Activated naive CD8-positive, alpha-beta T cell treated with anti-CD3 and anti-CD28 coated beads for 36 hours (primary cell): ENCODE measurements around the gene SCAF1. TPM values are rescaled to one million over a fixed set of nuclear protein-coding genes. Genes with fewer than 3 reads are reported as not detected.
"Not testable (repeated sequence)": the region's sequence is repeated elsewhere in the genome, so short reads cannot be mapped to it uniquely, and the experiment has no call there.

ENCODE experiments used
- DNase-seq: peaks from one replicate; pipeline ENCODE4 v3.0.0; 2021
- H3K27ac Mint-ChIP-seq: one replicate; pipeline ENCODE4 v1.8.0; 2022; ENCODE audit warnings: mild to moderate bottlenecking, moderate library complexity, mixed read lengths
- H3K27me3 Mint-ChIP-seq: one replicate; pipeline ENCODE4 v1.8.0; 2022; ENCODE audit warnings: mild to moderate bottlenecking, mixed read lengths
- H3K36me3 Mint-ChIP-seq: one replicate; pipeline ENCODE4 v1.8.0; 2021; ENCODE audit warnings: mild to moderate bottlenecking, mixed read lengths
- H3K4me1 Mint-ChIP-seq: one replicate; pipeline ENCODE4 v1.8.0; 2021; ENCODE audit warnings: mixed read lengths
- H3K4me3 Mint-ChIP-seq: one replicate; pipeline ENCODE4 v1.8.0; 2022; ENCODE audit warnings: mild to moderate bottlenecking, moderate library complexity, mixed read lengths
- H3K9me3 Mint-ChIP-seq: one replicate; pipeline ENCODE4 v1.8.0; 2022; ENCODE audit warnings: mixed read lengths
- total RNA-seq, 2 experiments: library from RNA; stranded (reverse); gene quantifications; one replicate each; pipeline ENCODE4 v1.2.3, GENCODE V29; 2021

Gene SCAF1
- total RNA-seq, 2 experiments from 2014 or later = 58.9 to 62.2 TPM

- no peaks in the 10 kb centered on the region for H3K27me3 Mint-ChIP-seq
- H3K36me3 Mint-ChIP-seq = peaks cover 10% of the 10 kb centered on the region
- no peak for DNase-seq
- H3K27ac Mint-ChIP-seq = no peak overlapping the region
- peaks cover 2% of the 10 kb centered on the region for H3K4me1 Mint-ChIP-seq
- H3K9me3 Mint-ChIP-seq = no peaks in the 10 kb centered on the region
- no peak overlapping the region for H3K4me3 Mint-ChIP-seq
Observed at GRCh38 chr19:49605605-49606004, 36.4 kb upstream of the SCAF1 start.

GRCh38 chr19:49609499-49610092 is 32.4 kb upstream of the SCAF1 start:
- H3K9me3 Mint-ChIP-seq = no peaks in the 10 kb centered on the region
- H3K36me3 Mint-ChIP-seq = peaks cover 11% of the 10 kb centered on the region
- H3K27me3 Mint-ChIP-seq = no peaks in the 10 kb centered on the region
- H3K4me3 Mint-ChIP-seq = no peak overlapping the region
- peaks cover 16% of the 10 kb centered on the region for H3K4me1 Mint-ChIP-seq
- no peak for DNase-seq
- no peak overlapping the region for H3K27ac Mint-ChIP-seq

DNA sequence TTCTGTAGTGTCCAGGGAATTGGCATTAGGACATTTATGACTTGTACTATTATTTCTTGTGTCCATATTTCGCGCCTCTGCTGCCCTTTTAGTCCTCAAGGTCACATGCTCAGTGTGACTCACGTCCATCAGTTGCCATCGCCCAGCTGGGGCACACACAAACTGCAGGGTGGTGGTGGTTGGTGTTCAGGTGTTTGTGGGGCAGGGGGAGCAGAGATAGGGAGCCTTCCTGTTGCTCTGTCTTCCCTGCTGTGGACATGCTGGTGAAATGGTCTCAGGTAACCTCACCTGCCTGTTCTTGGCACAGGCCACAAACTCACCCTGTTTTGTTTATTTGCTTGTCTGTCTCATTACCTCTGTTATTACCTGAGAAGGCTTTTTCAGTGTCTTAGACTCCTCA is 28.6 kb upstream of the SCAF1 start:
- peak overlapping the region; percentile 56 for H3K27ac Mint-ChIP-seq
- no peaks in the 10 kb centered on the region for H3K9me3 Mint-ChIP-seq
- H3K4me3 Mint-ChIP-seq = no peak overlapping the region
- no peak for DNase-seq
- H3K36me3 Mint-ChIP-seq = peaks cover 27% of the 10 kb centered on the region
- H3K4me1 Mint-ChIP-seq = peaks cover 16% of the 10 kb centered on the region
- H3K27me3 Mint-ChIP-seq = no peaks in the 10 kb centered on the region

DNA sequence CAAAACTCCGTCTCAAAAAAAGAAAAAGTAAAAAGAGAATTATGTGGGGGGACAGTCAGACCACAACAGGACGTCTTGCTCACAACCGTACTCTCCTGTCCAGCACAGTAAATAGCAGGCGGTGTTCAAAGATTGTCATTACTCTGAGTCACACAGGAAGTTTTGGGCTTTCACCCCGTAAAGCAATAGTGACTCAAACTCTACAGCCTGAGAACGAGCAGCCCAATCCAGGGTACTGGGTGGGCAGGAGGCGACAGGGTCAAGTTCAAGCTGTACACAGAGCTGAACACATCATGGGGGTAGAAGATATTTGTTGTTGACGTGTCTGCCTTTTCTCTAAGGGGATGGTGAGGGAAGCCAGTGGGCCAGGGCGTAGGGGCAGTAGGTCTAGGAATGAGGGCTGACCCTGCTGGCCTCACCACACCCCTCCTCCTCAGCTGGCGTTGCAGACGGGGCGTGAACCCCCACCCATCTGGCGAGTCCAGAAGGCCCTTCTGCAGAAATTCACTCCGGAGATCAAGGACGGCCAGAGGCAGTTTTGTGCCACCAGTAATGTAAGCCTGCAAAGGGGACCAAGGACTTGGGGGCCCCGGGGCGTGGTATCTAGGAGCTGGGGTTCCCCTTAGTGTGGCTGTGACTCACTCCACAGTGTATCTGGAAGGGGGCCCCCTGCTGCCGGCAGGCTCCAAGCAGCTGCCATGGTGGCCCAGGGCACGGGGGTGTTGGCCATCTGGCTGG is 27.7 kb upstream of the SCAF1 start:
- Mint-ChIP-seq H3K4me1 (peaks cover 16% of the 10 kb centered on the region), H3K4me3 (no peak overlapping the region), H3K36me3 (peaks cover 27% of the 10 kb centered on the region), H3K27ac (peak overlapping the region; percentile 56), H3K9me3 (no peaks in the 10 kb centered on the region), H3K27me3 (no peaks in the 10 kb centered on the region)
- peak; percentile 45 for DNase-seq

- Mint-ChIP-seq H3K9me3 (no peaks in the 10 kb centered on the region), H3K4me1 (peaks cover 16% of the 10 kb centered on the region), H3K27me3 (no peaks in the 10 kb centered on the region), H3K36me3 (peaks cover 25% of the 10 kb centered on the region), H3K4me3 (no peak overlapping the region), H3K27ac (no peak overlapping the region)
- DNase-seq = no peak
Observed at GRCh38 chr19:49615861-49616260, 26.1 kb upstream of the SCAF1 start.

- Mint-ChIP-seq H3K36me3 (peaks cover 25% of the 10 kb centered on the region), H3K4me3 (no peak overlapping the region), H3K9me3 (no peaks in the 10 kb centered on the region), H3K4me1 (peaks cover 16% of the 10 kb centered on the region), H3K27ac (no peak overlapping the region), H3K27me3 (no peaks in the 10 kb centered on the region)
- no peak for DNase-seq
Observed at GRCh38 chr19:49616532-49616931, 25.5 kb upstream of the SCAF1 start.

GRCh38 chr19:49616945-49617344 is 25.1 kb upstream of the SCAF1 start:
- Mint-ChIP-seq H3K4me3 (no peak overlapping the region), H3K4me1 (peaks cover 16% of the 10 kb centered on the region), H3K27ac (no peak overlapping the region), H3K9me3 (no peaks in the 10 kb centered on the region), H3K36me3 (peaks cover 25% of the 10 kb centered on the region), H3K27me3 (no peaks in the 10 kb centered on the region)
- no peak for DNase-seq

GRCh38 chr19:49617860-49618259 is 24.1 kb upstream of the SCAF1 start:
- not testable (repeated sequence) for H3K4me3 Mint-ChIP-seq, DNase-seq, H3K9me3 Mint-ChIP-seq, H3K27me3 Mint-ChIP-seq
- H3K4me1 Mint-ChIP-seq = peaks cover 12% of the 10 kb centered on the region
- peak overlapping the region; percentile 36 for H3K27ac Mint-ChIP-seq
- H3K36me3 Mint-ChIP-seq = peaks cover 25% of the 10 kb centered on the region

- H3K36me3 Mint-ChIP-seq = peaks cover 12% of the 10 kb centered on the region
- H3K4me1 Mint-ChIP-seq = no peaks in the 10 kb centered on the region
- no peaks in the 10 kb centered on the region for H3K9me3 Mint-ChIP-seq
- no peaks in the 10 kb centered on the region for H3K27me3 Mint-ChIP-seq
- no peak overlapping the region for H3K4me3 Mint-ChIP-seq
- no peak overlapping the region for H3K27ac Mint-ChIP-seq
- no peak for DNase-seq
Observed at GRCh38 chr19:49624967-49625910, 16.8 kb upstream of the SCAF1 start.

- no peak for DNase-seq
- Mint-ChIP-seq H3K27ac (no peak overlapping the region), H3K4me1 (no peaks in the 10 kb centered on the region), H3K9me3 (no peaks in the 10 kb centered on the region), H3K36me3 (peaks cover 12% of the 10 kb centered on the region), H3K4me3 (no peak overlapping the region), H3K27me3 (no peaks in the 10 kb centered on the region)
Observed at GRCh38 chr19:49626226-49626625, 15.8 kb upstream of the SCAF1 start.

DNA sequence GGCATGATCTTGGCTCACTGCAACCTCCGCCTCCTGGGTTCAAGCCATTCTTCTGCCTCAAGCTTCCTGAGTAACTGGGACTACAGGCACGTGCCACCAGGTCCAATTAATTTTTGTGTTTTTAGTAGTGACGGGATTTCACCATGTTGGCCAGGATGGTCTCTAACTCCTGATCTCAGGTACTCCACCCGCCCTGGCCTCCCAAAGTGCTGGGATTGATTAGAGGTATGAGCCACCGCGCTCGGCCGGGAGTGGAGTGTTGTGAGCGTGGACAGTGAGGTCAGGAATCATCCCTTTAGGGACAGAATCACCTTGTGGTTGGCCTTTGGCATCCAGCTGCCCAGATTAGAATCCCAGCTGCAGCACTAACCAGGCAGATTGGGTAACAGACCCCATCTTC is 12.3 kb upstream of the SCAF1 start:
- no peak for DNase-seq
- H3K27me3 Mint-ChIP-seq = no peaks in the 10 kb centered on the region
- peak overlapping the region; percentile 28 for H3K27ac Mint-ChIP-seq
- H3K4me3 Mint-ChIP-seq = no peak overlapping the region
- H3K4me1 Mint-ChIP-seq = no peaks in the 10 kb centered on the region
- H3K36me3 Mint-ChIP-seq = peaks cover 6% of the 10 kb centered on the region
- no peaks in the 10 kb centered on the region for H3K9me3 Mint-ChIP-seq

- H3K27ac Mint-ChIP-seq = no peak overlapping the region
- H3K4me1 Mint-ChIP-seq = no peaks in the 10 kb centered on the region
- H3K9me3 Mint-ChIP-seq = no peaks in the 10 kb centered on the region
- no peak for DNase-seq
- H3K4me3 Mint-ChIP-seq = no peak overlapping the region
- H3K27me3 Mint-ChIP-seq = no peaks in the 10 kb centered on the region
- H3K36me3 Mint-ChIP-seq = peaks cover 6% of the 10 kb centered on the region
Observed at GRCh38 chr19:49631014-49631588, 10.9 kb upstream of the SCAF1 start.

- no peak for DNase-seq
- Mint-ChIP-seq H3K9me3 (no peaks in the 10 kb centered on the region), H3K36me3 (peaks cover 6% of the 10 kb centered on the region), H3K4me1 (no peaks in the 10 kb centered on the region), H3K4me3 (no peak overlapping the region), H3K27me3 (no peaks in the 10 kb centered on the region), H3K27ac (peak overlapping the region; percentile 16)
Observed at GRCh38 chr19:49631610-49632192, 10.3 kb upstream of the SCAF1 start.

- Mint-ChIP-seq H3K27ac (no peak overlapping the region), H3K36me3 (peaks cover 3% of the 10 kb centered on the region), H3K4me3 (no peak overlapping the region), H3K4me1 (peaks cover 1% of the 10 kb centered on the region), H3K27me3 (no peaks in the 10 kb centered on the region), H3K9me3 (no peaks in the 10 kb centered on the region)
- no peak for DNase-seq
Observed at GRCh38 chr19:49632576-49632975, 9.4 kb upstream of the SCAF1 start.

- H3K4me1 Mint-ChIP-seq, H3K4me3 Mint-ChIP-seq, H3K9me3 Mint-ChIP-seq, DNase-seq, H3K27me3 Mint-ChIP-seq, H3K36me3 Mint-ChIP-seq, H3K27ac Mint-ChIP-seq: not testable (repeated sequence)
Observed at GRCh38 chr19:49633273-49633672, 8.7 kb upstream of the SCAF1 start.
